Measurements from ENCODE around the gene AGAP1. TPM values are rescaled to one million over a fixed set of nuclear protein-coding genes. Genes with fewer than 3 reads are reported as not detected.

AGAP1 gene
- polyA plus RNA-seq, 1 donor from 2014 or later: 17.4 TPM

DNA sequence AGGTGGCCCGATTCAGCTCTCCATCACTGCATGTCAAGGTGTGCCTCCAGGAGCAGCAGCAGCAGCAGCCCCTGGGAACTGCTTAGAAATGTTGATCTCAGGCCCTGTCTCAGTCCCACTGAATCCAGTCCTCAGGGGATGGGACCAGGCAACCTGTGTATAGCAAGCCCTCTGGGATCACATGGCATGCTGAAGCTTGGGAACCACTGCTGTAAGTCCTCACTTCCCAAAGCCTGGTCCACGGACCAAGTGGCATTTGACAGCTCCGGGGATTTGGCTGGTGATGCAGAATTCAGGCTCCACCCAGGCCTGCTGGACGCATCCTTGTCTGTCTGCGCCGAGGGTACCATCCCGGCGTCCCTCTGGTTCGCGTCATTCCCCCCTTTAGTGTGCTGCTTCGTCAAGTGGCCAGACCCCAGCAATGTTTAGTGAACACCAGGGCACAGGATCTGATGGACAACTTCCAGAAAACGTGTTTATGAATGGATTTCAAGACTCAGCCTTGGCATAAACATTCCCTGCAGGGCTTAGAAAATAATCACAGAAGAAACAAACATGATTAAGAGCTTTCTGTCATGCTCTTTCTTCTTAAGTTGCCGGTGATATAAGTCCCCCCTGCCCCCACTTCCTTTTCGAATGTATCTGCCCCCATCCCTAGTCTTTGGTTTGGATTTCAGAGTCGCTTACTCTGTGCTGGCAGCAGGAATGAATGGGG lies 440.4 kb downstream of the AGAP1 start:
- H3K36me3 ChIP-seq (ENCODE audit: insufficient read depth, low read length): no peaks in the 10 kb centered on the region
- no peaks in the 10 kb centered on the region for H3K27me3 ChIP-seq (ENCODE audit: insufficient read depth, low read depth, low read length)
- no peak overlapping the region for H2AFZ ChIP-seq (ENCODE audit: low read depth, low read length)
- H3K27ac ChIP-seq (ENCODE audit: low read length): no peak overlapping the region
- TF ChIP-seq RAD21 (conservative IDR thresholded peaks at IDR 0.05) (no peak), SMC3 (conservative IDR thresholded peaks at IDR 0.05; ENCODE audit: poor library complexity) (no peak), MXI1 (conservative IDR thresholded peaks at IDR 0.05; ENCODE audit: poor library complexity, severe bottlenecking) (no peak), EP300 (conservative IDR thresholded peaks at IDR 0.05; ENCODE audit: poor library complexity, severe bottlenecking) (no peak), TAF1 (IDR thresholded peaks at IDR 0.05; ENCODE audit: low read depth) (no peak), EZH2 (IDR thresholded peaks at IDR 0.05; ENCODE audit: borderline replicate concordance, insufficient read depth, low read length, poor library complexity, severe bottlenecking) (no peak), POLR2AphosphoS5 (IDR thresholded peaks at IDR 0.05) (no peak)
- TF ChIP-seq, protein P1, sequence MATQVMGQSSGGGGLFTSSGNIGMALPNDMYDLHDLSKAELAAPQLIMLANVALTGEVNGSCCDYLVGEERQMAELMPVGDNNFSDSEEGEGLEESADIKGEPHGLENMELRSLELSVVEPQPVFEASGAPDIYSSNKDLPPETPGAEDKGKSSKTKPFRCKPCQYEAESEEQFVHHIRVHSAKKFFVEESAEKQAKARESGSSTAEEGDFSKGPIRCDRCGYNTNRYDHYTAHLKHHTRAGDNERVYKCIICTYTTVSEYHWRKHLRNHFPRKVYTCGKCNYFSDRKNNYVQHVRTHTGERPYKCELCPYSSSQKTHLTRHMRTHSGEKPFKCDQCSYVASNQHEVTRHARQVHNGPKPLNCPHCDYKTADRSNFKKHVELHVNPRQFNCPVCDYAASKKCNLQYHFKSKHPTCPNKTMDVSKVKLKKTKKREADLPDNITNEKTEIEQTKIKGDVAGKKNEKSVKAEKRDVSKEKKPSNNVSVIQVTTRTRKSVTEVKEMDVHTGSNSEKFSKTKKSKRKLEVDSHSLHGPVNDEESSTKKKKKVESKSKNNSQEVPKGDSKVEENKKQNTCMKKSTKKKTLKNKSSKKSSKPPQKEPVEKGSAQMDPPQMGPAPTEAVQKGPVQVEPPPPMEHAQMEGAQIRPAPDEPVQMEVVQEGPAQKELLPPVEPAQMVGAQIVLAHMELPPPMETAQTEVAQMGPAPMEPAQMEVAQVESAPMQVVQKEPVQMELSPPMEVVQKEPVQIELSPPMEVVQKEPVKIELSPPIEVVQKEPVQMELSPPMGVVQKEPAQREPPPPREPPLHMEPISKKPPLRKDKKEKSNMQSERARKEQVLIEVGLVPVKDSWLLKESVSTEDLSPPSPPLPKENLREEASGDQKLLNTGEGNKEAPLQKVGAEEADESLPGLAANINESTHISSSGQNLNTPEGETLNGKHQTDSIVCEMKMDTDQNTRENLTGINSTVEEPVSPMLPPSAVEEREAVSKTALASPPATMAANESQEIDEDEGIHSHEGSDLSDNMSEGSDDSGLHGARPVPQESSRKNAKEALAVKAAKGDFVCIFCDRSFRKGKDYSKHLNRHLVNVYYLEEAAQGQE (IDR thresholded peaks at IDR 0.05; ENCODE audit: borderline replicate concordance): no peak
- TF ChIP-seq, protein P2, sequence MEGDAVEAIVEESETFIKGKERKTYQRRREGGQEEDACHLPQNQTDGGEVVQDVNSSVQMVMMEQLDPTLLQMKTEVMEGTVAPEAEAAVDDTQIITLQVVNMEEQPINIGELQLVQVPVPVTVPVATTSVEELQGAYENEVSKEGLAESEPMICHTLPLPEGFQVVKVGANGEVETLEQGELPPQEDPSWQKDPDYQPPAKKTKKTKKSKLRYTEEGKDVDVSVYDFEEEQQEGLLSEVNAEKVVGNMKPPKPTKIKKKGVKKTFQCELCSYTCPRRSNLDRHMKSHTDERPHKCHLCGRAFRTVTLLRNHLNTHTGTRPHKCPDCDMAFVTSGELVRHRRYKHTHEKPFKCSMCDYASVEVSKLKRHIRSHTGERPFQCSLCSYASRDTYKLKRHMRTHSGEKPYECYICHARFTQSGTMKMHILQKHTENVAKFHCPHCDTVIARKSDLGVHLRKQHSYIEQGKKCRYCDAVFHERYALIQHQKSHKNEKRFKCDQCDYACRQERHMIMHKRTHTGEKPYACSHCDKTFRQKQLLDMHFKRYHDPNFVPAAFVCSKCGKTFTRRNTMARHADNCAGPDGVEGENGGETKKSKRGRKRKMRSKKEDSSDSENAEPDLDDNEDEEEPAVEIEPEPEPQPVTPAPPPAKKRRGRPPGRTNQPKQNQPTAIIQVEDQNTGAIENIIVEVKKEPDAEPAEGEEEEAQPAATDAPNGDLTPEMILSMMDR (IDR thresholded peaks at IDR 0.05; ENCODE audit: poor library complexity, severe bottlenecking): no peak
- no peak overlapping the region for H3K4me2 ChIP-seq (ENCODE audit: low read length)
- H4K20me1 ChIP-seq (ENCODE audit: insufficient read depth): no peaks in the 10 kb centered on the region
- H3K9me3 ChIP-seq (ENCODE audit: low read length): no peaks in the 10 kb centered on the region
- H3K79me2 ChIP-seq (replicated peaks; ENCODE audit: insufficient read depth, low read length): no peaks in the 10 kb centered on the region
- no peak overlapping the region for H3K4me3 ChIP-seq (ENCODE audit: low read length)
- no peaks in the 10 kb centered on the region for H3K9me2 ChIP-seq (ENCODE audit: insufficient read depth, low read length)
- no peak overlapping the region for H3K9ac ChIP-seq (ENCODE audit: low read length)
- no peaks in the 10 kb centered on the region for H3F3A ChIP-seq (ENCODE audit: insufficient read depth, low read length, poor library complexity, severe bottlenecking)

DNA sequence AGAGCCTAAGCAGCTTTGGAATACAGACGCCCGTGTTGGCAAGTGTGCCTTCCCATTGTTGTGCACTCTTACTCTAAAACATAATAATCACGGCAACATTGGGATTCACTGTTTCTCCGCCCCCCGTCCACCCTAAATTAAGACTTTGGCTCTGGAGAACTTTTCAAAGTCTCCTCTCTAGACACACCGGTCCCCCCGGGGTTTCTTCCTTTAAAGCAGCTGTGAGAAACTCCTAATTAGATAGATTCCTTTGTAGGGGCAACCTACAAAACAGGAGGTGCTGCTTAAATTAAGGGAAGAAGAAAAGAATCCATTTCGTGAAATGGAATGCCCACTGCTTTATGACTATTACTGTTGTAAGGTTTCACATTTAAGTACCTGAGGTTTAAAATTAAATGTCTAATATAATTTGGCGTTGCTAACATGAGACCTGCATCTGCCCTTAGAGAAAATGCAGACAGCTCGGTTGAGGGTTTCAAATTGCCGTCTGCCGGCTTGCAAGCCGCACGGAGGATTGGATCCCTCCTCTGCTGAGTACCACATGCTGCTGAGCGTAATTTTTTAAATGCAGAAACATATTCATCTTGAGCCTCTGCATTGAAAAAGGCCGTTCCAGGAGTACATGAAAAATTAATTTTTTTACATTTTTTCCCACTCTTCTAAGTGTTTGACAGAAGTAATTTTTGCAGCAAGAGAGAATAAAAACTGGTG lies 441.1 kb downstream of the AGAP1 start:
- Histone ChIP-seq H3K79me2 (replicated peaks; ENCODE audit: insufficient read depth, low read length) (no peaks in the 10 kb centered on the region), H3K36me3 (ENCODE audit: insufficient read depth, low read length) (no peaks in the 10 kb centered on the region), H3F3A (ENCODE audit: insufficient read depth, low read length, poor library complexity, severe bottlenecking) (no peaks in the 10 kb centered on the region), H3K27ac (ENCODE audit: low read length) (no peak overlapping the region), H3K9me2 (ENCODE audit: insufficient read depth, low read length) (no peaks in the 10 kb centered on the region), H3K27me3 (ENCODE audit: insufficient read depth, low read depth, low read length) (no peaks in the 10 kb centered on the region), H4K20me1 (ENCODE audit: insufficient read depth) (no peaks in the 10 kb centered on the region), H3K4me2 (ENCODE audit: low read length) (no peak overlapping the region), H3K9me3 (ENCODE audit: low read length) (no peaks in the 10 kb centered on the region), H3K4me3 (ENCODE audit: low read length) (no peak overlapping the region), H2AFZ (ENCODE audit: low read depth, low read length) (no peak overlapping the region), H3K9ac (ENCODE audit: low read length) (no peak overlapping the region)
- TF ChIP-seq POLR2AphosphoS5 (IDR thresholded peaks at IDR 0.05) (no peak), EP300 (conservative IDR thresholded peaks at IDR 0.05; ENCODE audit: poor library complexity, severe bottlenecking) (no peak), EZH2 (IDR thresholded peaks at IDR 0.05; ENCODE audit: borderline replicate concordance, insufficient read depth, low read length, poor library complexity, severe bottlenecking) (no peak), TAF1 (IDR thresholded peaks at IDR 0.05; ENCODE audit: low read depth) (no peak), SMC3 (conservative IDR thresholded peaks at IDR 0.05; ENCODE audit: poor library complexity) (no peak), RAD21 (conservative IDR thresholded peaks at IDR 0.05) (no peak), MXI1 (conservative IDR thresholded peaks at IDR 0.05; ENCODE audit: poor library complexity, severe bottlenecking) (no peak)
- TF ChIP-seq, protein P2 (IDR thresholded peaks at IDR 0.05; ENCODE audit: poor library complexity, severe bottlenecking): no peak
- TF ChIP-seq, protein P1 (IDR thresholded peaks at IDR 0.05; ENCODE audit: borderline replicate concordance): no peak

All from neural cell (in vitro differentiated cells).